Measurements from ENCODE around the gene CMC2.

GRCh38 chr16:81006211-81006812 lies 373 bp downstream of the CMC2 start:
- TF ChIP-seq EZH2 (IDR thresholded peaks at IDR 0.05; ENCODE audit: low read depth, low read length, severe bottlenecking) (no peak), CTCF (IDR thresholded peaks at IDR 0.05; ENCODE audit: control extremely low read depth in 1 of 3, insufficient read depth in 1 of 3, low read depth in 1 of 3, low read length in 3 of 3) (no peak), BRCA1 (IDR thresholded peaks at IDR 0.05; ENCODE audit: low read depth, low read length) (no peak), ATF3 (IDR thresholded peaks at IDR 0.05; ENCODE audit: insufficient read depth, low read depth, low read length) (no peak), EP300 (IDR thresholded peaks at IDR 0.05; ENCODE audit: borderline replicate concordance in 1 of 2, low read depth in 2 of 2, low read length in 2 of 2) (no peak), FOSL1 (IDR thresholded peaks at IDR 0.05; ENCODE audit: insufficient read depth, low read depth, low read length) (no peak), SP2 (IDR thresholded peaks at IDR 0.05; ENCODE audit: low read length) (no peak), POLR2A (IDR thresholded peaks at IDR 0.05; ENCODE audit: control extremely low read depth in 1 of 2, low read depth in 2 of 2, low read length in 2 of 2) (no peak)
- TF ChIP-seq, protein P1, sequence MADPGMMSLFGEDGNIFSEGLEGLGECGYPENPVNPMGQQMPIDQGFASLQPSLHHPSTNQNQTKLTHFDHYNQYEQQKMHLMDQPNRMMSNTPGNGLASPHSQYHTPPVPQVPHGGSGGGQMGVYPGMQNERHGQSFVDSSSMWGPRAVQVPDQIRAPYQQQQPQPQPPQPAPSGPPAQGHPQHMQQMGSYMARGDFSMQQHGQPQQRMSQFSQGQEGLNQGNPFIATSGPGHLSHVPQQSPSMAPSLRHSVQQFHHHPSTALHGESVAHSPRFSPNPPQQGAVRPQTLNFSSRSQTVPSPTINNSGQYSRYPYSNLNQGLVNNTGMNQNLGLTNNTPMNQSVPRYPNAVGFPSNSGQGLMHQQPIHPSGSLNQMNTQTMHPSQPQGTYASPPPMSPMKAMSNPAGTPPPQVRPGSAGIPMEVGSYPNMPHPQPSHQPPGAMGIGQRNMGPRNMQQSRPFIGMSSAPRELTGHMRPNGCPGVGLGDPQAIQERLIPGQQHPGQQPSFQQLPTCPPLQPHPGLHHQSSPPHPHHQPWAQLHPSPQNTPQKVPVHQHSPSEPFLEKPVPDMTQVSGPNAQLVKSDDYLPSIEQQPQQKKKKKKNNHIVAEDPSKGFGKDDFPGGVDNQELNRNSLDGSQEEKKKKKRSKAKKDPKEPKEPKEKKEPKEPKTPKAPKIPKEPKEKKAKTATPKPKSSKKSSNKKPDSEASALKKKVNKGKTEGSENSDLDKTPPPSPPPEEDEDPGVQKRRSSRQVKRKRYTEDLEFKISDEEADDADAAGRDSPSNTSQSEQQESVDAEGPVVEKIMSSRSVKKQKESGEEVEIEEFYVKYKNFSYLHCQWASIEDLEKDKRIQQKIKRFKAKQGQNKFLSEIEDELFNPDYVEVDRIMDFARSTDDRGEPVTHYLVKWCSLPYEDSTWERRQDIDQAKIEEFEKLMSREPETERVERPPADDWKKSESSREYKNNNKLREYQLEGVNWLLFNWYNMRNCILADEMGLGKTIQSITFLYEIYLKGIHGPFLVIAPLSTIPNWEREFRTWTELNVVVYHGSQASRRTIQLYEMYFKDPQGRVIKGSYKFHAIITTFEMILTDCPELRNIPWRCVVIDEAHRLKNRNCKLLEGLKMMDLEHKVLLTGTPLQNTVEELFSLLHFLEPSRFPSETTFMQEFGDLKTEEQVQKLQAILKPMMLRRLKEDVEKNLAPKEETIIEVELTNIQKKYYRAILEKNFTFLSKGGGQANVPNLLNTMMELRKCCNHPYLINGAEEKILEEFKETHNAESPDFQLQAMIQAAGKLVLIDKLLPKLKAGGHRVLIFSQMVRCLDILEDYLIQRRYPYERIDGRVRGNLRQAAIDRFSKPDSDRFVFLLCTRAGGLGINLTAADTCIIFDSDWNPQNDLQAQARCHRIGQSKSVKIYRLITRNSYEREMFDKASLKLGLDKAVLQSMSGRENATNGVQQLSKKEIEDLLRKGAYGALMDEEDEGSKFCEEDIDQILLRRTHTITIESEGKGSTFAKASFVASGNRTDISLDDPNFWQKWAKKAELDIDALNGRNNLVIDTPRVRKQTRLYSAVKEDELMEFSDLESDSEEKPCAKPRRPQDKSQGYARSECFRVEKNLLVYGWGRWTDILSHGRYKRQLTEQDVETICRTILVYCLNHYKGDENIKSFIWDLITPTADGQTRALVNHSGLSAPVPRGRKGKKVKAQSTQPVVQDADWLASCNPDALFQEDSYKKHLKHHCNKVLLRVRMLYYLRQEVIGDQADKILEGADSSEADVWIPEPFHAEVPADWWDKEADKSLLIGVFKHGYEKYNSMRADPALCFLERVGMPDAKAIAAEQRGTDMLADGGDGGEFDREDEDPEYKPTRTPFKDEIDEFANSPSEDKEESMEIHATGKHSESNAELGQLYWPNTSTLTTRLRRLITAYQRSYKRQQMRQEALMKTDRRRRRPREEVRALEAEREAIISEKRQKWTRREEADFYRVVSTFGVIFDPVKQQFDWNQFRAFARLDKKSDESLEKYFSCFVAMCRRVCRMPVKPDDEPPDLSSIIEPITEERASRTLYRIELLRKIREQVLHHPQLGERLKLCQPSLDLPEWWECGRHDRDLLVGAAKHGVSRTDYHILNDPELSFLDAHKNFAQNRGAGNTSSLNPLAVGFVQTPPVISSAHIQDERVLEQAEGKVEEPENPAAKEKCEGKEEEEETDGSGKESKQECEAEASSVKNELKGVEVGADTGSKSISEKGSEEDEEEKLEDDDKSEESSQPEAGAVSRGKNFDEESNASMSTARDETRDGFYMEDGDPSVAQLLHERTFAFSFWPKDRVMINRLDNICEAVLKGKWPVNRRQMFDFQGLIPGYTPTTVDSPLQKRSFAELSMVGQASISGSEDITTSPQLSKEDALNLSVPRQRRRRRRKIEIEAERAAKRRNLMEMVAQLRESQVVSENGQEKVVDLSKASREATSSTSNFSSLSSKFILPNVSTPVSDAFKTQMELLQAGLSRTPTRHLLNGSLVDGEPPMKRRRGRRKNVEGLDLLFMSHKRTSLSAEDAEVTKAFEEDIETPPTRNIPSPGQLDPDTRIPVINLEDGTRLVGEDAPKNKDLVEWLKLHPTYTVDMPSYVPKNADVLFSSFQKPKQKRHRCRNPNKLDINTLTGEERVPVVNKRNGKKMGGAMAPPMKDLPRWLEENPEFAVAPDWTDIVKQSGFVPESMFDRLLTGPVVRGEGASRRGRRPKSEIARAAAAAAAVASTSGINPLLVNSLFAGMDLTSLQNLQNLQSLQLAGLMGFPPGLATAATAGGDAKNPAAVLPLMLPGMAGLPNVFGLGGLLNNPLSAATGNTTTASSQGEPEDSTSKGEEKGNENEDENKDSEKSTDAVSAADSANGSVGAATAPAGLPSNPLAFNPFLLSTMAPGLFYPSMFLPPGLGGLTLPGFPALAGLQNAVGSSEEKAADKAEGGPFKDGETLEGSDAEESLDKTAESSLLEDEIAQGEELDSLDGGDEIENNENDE (IDR thresholded peaks at IDR 0.05; ENCODE audit: insufficient replicate concordance, low read length) = no peak
